Measurements from ENCODE around the gene CAMTA1. TPM values are rescaled to one million over a fixed set of nuclear protein-coding genes. Genes with fewer than 3 reads are reported as not detected.

Gene CAMTA1
- total RNA-seq, 1 experiment from 2014 or later = 82.2 TPM

DNA sequence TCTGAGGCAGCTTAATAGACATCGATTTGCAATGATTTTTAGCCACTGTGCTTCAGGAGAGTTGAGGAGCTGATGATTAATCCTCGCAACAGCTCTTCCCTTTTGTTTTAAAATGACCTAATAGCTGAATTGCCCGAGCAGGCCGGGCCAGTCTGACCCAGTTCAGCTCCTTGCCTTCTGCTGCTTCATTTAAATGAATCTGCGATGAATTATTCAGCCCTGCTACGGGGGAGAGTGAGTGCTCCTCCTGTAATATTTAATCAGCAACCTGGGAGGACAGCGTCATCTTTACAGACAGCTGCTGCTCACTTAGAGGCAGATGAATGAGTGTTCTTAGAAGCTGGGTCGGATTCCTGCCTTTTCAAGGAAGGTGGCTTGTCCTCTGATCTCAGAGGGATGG, 325.1 kb downstream of the CAMTA1 start:
- Histone ChIP-seq H3K9me3 (ENCODE audit: control insufficient read depth, insufficient read depth, low read depth, low read length) (no peaks in the 10 kb centered on the region), H3K36me3 (ENCODE audit: control insufficient read depth, insufficient read depth, low read length) (no peaks in the 10 kb centered on the region), H3K27me3 (ENCODE audit: control insufficient read depth, insufficient read depth, low read length) (no peaks in the 10 kb centered on the region; the same call in 1 of the 2 replicates), H3K4me1 (ENCODE audit: control insufficient read depth, insufficient read depth, low read length) (no peaks in the 10 kb centered on the region), H3K27ac (ENCODE audit: low read length) (no peak overlapping the region), H3K4me3 (ENCODE audit: low read depth in 2 of 2, low read length in 2 of 2) (no peak overlapping the region)
- DNase-seq (ENCODE audit: low read depth, low spot score) (no peak), ATAC-seq (no peak)
- POLR2A ChIA-PET = no interaction called here
- BruUV-seq (replicated peaks) = no TSS peak
- TF ChIP-seq, protein P1, sequence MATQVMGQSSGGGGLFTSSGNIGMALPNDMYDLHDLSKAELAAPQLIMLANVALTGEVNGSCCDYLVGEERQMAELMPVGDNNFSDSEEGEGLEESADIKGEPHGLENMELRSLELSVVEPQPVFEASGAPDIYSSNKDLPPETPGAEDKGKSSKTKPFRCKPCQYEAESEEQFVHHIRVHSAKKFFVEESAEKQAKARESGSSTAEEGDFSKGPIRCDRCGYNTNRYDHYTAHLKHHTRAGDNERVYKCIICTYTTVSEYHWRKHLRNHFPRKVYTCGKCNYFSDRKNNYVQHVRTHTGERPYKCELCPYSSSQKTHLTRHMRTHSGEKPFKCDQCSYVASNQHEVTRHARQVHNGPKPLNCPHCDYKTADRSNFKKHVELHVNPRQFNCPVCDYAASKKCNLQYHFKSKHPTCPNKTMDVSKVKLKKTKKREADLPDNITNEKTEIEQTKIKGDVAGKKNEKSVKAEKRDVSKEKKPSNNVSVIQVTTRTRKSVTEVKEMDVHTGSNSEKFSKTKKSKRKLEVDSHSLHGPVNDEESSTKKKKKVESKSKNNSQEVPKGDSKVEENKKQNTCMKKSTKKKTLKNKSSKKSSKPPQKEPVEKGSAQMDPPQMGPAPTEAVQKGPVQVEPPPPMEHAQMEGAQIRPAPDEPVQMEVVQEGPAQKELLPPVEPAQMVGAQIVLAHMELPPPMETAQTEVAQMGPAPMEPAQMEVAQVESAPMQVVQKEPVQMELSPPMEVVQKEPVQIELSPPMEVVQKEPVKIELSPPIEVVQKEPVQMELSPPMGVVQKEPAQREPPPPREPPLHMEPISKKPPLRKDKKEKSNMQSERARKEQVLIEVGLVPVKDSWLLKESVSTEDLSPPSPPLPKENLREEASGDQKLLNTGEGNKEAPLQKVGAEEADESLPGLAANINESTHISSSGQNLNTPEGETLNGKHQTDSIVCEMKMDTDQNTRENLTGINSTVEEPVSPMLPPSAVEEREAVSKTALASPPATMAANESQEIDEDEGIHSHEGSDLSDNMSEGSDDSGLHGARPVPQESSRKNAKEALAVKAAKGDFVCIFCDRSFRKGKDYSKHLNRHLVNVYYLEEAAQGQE (IDR thresholded peaks at IDR 0.05; ENCODE audit: insufficient read depth in 1 of 2, low read depth in 2 of 2, low read length in 1 of 2) = no peak
- TF ChIP-seq POLR2AphosphoS5 (IDR thresholded peaks at IDR 0.05; ENCODE audit: low read depth, low read length) (no peak), CTCF (IDR thresholded peaks at IDR 0.05) (no peak), SIN3A (IDR thresholded peaks at IDR 0.05; ENCODE audit: borderline replicate concordance, insufficient read depth, low read depth, low read length) (no peak), TCF7L2 (IDR thresholded peaks at IDR 0.05; ENCODE audit: low read depth, low read length) (no peak)
- in situ Hi-C loops (cut with HindIII; ENCODE audit: low pct_unique_long_range_greater_than_20kb, low sequenced_read_pairs) = no loop called here
- intact Hi-C loops (cut with micrococcal nuclease; ENCODE audit: unreplicated experiment) = no loop called here
- CTCF ChIA-PET = interaction anchor here (0.7 kb wide), 1 partner anchor 11 kb away, joined by 4 read pairs; no protein-coding TSS in a partner anchor

GRCh38 chr1:7111853-7112252, 326.6 kb downstream of the CAMTA1 start:
- in situ Hi-C loops (cut with HindIII; ENCODE audit: low pct_unique_long_range_greater_than_20kb, low sequenced_read_pairs) (no loop called here), intact Hi-C loops (cut with micrococcal nuclease; ENCODE audit: unreplicated experiment) (no loop called here)
- Histone ChIP-seq H3K9me3 (ENCODE audit: control insufficient read depth, insufficient read depth, low read depth, low read length) (no peaks in the 10 kb centered on the region), H3K27me3 (ENCODE audit: control insufficient read depth, insufficient read depth, low read length) (no peaks in the 10 kb centered on the region; the same call in 1 of the 2 replicates), H3K36me3 (ENCODE audit: control insufficient read depth, insufficient read depth, low read length) (no peaks in the 10 kb centered on the region), H3K27ac (ENCODE audit: low read length) (no peak overlapping the region), H3K4me3 (ENCODE audit: low read depth in 2 of 2, low read length in 2 of 2) (no peak overlapping the region), H3K4me1 (ENCODE audit: control insufficient read depth, insufficient read depth, low read length) (no peaks in the 10 kb centered on the region)
- no peak for TF ChIP-seq SIN3A (IDR thresholded peaks at IDR 0.05; ENCODE audit: borderline replicate concordance, insufficient read depth, low read depth, low read length)
- TF ChIP-seq, protein P1 (IDR thresholded peaks at IDR 0.05; ENCODE audit: insufficient read depth in 1 of 2, low read depth in 2 of 2, low read length in 1 of 2) = no peak
- no peak for TF ChIP-seq POLR2AphosphoS5 (IDR thresholded peaks at IDR 0.05; ENCODE audit: low read depth, low read length)
- TF ChIP-seq TCF7L2 (IDR thresholded peaks at IDR 0.05; ENCODE audit: low read depth, low read length) = no peak
- no peak for TF ChIP-seq CTCF (IDR thresholded peaks at IDR 0.05)
- ChIA-PET CTCF (interaction anchor here (0.6 kb wide), 1 partner anchor 33 kb away, joined by 16 read pairs; no protein-coding TSS in a partner anchor), POLR2A (interaction anchor here (0.5 to 0.6 kb wide), 4 partner anchors 20 to 279 kb away, joined by 3 to 10 read pairs (median 4); no protein-coding TSS in a partner anchor)
- BruUV-seq (replicated peaks) = no TSS peak
- DNase-seq (ENCODE audit: low read depth, low spot score) (no peak), ATAC-seq (no peak)
